Transverse colon (tissue), 3 donors: ENCODE measurements around the gene JAKMIP1.

Source experiments
- CTCF ChIP-seq, 5 experiments: fragments of 200-600 bp in 3 of 5; fragments of 450-650 bp in 2 of 5; sonication (generic) in 3 of 5; IDR thresholded peaks; 1 replicate in 2 of 5; 2 replicates in 3 of 5; pipeline ENCODE4 v1.5.1; 2016 to 2017; ENCODE audit warnings: antibody characterized with exemption in 5 of 5, inconsistent platforms in 3 of 5, mild to moderate bottlenecking in 2 of 5, moderate library complexity in 1 of 5
- POLR2A ChIP-seq: fragments of 450-650 bp; IDR thresholded peaks from one replicate; pipeline ENCODE4 v1.6.1; 2016; ENCODE audit warnings: antibody characterized with exemption, mild to moderate bottlenecking, moderate library complexity

- TF ChIP-seq CTCF (IDR thresholded peaks at IDR 0.05) (no peak), POLR2A (no peak)
These were observed 169.7 kb downstream of the JAKMIP1 start for GRCh38 chr4:6030679-6031078.
